ENCODE measurements around the gene SPG7. TPM values are rescaled to one million over a fixed set of nuclear protein-coding genes. Genes with fewer than 3 reads are reported as not detected.

SPG7 gene
- total RNA-seq (2021; ENCODE audit: unreplicated experiment), result 118 TPM
- 86.1 TPM for polyA plus RNA-seq (2012; ENCODE audit: insufficient read length)
- percentile 75 among the genes with signal in this experiment for Bru-seq, nascent RNA
- percentile 86 among the genes with signal in this experiment for BruChase-seq, experiment 1, labeled RNA remaining after a 2-hour chase
- percentile 87 among the genes with signal in this experiment for BruChase-seq, experiment 2, labeled RNA remaining after a 6-hour chase
- long read RNA-seq, full-length matches to known transcripts, result 132 of 217 reads
- long read RNA-seq, partial matches to known transcripts, result 47 of 217 reads
- long read RNA-seq, other reads (novel, unspliced or antisense), result 38 of 217 reads

DNA sequence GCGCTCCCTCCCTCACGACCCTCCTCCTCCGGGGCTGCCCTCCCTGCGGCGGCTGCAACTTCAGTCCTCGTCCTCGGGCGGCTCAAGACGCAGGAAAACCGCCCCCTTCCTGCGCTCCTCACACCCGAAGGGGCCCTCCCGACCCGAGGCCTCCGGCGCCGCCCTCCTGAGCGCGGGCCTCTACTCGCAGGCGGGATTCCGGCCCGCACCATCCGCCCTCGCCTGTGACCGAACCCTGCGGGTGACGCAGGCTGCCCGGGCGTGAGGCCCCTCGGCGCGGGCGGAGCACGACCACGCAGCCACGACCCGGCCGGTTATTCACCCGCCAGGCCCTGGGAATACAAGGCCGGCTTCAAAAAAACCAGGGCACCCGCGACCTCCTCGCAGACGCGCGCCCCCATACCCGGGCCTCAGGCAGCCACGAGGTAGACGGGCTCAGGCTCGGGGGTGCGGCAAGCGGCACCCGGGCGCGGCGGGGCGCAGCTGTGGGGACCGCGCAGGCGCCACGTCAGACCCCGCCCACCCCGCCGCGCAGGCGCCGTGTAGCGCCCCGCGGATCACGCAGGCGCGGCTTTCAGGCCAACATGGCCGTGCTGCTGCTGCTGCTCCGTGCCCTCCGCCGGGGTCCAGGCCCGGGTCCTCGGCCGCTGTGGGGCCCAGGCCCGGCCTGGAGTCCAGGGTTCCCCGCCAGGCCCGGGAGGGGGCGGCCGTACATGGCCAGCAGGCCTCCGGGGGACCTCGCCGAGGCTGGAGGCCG lies at the start of gene SPG7:
TSS of gene SPG7 (plus strand) at position 570 of the 757 bp plus-strand sequence. CDS start at position 585, 15 bp downstream.
- ChIA-PET POLR2A (interaction anchor here (0.5 to 0.7 kb wide), 2 partner anchors 17 to 185 kb away, joined by 3 read pairs; no protein-coding TSS in a partner anchor), CTCF (interaction anchor here (0.7 kb wide), 1 partner anchor 125 kb away, joined by 6 read pairs; no protein-coding TSS in a partner anchor)
- TF ChIP-seq POLR2AphosphoS5 (IDR thresholded peaks at IDR 0.05; ENCODE audit: low read depth, low read length) (peak; percentile 86), SIN3A (IDR thresholded peaks at IDR 0.05; ENCODE audit: borderline replicate concordance, insufficient read depth, low read depth, low read length) (0 out of 2 replicates have a peak, but pooled peaks have one; percentile 57), TCF7L2 (IDR thresholded peaks at IDR 0.05; ENCODE audit: low read depth, low read length) (no peak)
- TF ChIP-seq, protein P1, sequence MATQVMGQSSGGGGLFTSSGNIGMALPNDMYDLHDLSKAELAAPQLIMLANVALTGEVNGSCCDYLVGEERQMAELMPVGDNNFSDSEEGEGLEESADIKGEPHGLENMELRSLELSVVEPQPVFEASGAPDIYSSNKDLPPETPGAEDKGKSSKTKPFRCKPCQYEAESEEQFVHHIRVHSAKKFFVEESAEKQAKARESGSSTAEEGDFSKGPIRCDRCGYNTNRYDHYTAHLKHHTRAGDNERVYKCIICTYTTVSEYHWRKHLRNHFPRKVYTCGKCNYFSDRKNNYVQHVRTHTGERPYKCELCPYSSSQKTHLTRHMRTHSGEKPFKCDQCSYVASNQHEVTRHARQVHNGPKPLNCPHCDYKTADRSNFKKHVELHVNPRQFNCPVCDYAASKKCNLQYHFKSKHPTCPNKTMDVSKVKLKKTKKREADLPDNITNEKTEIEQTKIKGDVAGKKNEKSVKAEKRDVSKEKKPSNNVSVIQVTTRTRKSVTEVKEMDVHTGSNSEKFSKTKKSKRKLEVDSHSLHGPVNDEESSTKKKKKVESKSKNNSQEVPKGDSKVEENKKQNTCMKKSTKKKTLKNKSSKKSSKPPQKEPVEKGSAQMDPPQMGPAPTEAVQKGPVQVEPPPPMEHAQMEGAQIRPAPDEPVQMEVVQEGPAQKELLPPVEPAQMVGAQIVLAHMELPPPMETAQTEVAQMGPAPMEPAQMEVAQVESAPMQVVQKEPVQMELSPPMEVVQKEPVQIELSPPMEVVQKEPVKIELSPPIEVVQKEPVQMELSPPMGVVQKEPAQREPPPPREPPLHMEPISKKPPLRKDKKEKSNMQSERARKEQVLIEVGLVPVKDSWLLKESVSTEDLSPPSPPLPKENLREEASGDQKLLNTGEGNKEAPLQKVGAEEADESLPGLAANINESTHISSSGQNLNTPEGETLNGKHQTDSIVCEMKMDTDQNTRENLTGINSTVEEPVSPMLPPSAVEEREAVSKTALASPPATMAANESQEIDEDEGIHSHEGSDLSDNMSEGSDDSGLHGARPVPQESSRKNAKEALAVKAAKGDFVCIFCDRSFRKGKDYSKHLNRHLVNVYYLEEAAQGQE (IDR thresholded peaks at IDR 0.05; ENCODE audit: insufficient read depth in 1 of 2, low read depth in 2 of 2, low read length in 1 of 2), result no peak
- TF ChIP-seq, protein P2, sequence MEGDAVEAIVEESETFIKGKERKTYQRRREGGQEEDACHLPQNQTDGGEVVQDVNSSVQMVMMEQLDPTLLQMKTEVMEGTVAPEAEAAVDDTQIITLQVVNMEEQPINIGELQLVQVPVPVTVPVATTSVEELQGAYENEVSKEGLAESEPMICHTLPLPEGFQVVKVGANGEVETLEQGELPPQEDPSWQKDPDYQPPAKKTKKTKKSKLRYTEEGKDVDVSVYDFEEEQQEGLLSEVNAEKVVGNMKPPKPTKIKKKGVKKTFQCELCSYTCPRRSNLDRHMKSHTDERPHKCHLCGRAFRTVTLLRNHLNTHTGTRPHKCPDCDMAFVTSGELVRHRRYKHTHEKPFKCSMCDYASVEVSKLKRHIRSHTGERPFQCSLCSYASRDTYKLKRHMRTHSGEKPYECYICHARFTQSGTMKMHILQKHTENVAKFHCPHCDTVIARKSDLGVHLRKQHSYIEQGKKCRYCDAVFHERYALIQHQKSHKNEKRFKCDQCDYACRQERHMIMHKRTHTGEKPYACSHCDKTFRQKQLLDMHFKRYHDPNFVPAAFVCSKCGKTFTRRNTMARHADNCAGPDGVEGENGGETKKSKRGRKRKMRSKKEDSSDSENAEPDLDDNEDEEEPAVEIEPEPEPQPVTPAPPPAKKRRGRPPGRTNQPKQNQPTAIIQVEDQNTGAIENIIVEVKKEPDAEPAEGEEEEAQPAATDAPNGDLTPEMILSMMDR (IDR thresholded peaks at IDR 0.05), result no peak
- in situ Hi-C loops (cut with HindIII; ENCODE audit: low pct_unique_long_range_greater_than_20kb, low sequenced_read_pairs), result no loop called here
- intact Hi-C loops (cut with micrococcal nuclease; ENCODE audit: unreplicated experiment), result loop anchor here (10.0 kb wide), 1 partner anchor 173 kb away; no protein-coding TSS in a partner anchor
- ATAC-seq (peak; percentile 82), DNase-seq (ENCODE audit: low read depth, low spot score) (no peak)
- peaks cover 19% of the 10 kb centered on the region for H3K36me3 ChIP-seq (ENCODE audit: control insufficient read depth, insufficient read depth, low read length)
- H3K4me1 ChIP-seq (ENCODE audit: control insufficient read depth, insufficient read depth, low read length), result peaks cover 28% of the 10 kb centered on the region
- BruUV-seq (replicated peaks), result no TSS peak
- peak within 1 kb of the TSS; percentile 81 to 84 for H3K4me3 ChIP-seq (ENCODE audit: low read depth in 2 of 2, low read length in 2 of 2)
- H3K9me3 ChIP-seq (ENCODE audit: control insufficient read depth, insufficient read depth, low read depth, low read length), result no peaks in the 10 kb centered on the region
- H3K27ac ChIP-seq (ENCODE audit: low read length), result peak within 1 kb of the TSS; percentile 95
- no peaks in the 10 kb centered on the region for H3K27me3 ChIP-seq (ENCODE audit: control insufficient read depth, insufficient read depth, low read length)

DNA sequence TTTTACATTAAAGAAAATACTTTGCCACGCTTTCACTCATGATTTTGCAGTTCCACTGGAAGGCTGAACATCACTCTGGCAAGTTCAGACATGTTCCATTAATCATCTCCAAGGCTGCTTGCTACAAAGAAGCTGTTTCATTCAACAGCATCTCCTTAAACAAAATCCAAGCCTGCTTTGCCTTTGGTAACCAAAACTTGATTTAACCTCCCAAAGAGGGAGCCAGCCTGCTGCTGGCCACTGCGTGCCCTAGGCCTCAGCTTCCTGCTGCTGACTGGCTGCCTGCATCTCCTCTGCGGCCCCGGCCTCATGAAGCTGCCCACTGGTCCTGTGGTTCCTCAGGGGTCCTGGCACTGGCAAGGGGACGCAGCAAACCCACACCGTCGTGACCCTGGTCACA lies 49.7 kb upstream of the SPG7 start:
- no peaks in the 10 kb centered on the region for H3K36me3 ChIP-seq (ENCODE audit: control insufficient read depth, insufficient read depth, low read length)
- POLR2A ChIA-PET, result no interaction called here
- peaks cover 17% of the 10 kb centered on the region for H3K4me1 ChIP-seq (ENCODE audit: control insufficient read depth, insufficient read depth, low read length)
- H3K27me3 ChIP-seq (ENCODE audit: control insufficient read depth, insufficient read depth, low read length), result no peaks in the 10 kb centered on the region
- no peak for DNase-seq (ENCODE audit: low read depth, low spot score)
- H3K27ac ChIP-seq (ENCODE audit: low read length), result no peak overlapping the region
- ATAC-seq, result no peak
- TF ChIP-seq, protein P2 (IDR thresholded peaks at IDR 0.05), result no peak
- no peak for TF ChIP-seq SIN3A (IDR thresholded peaks at IDR 0.05; ENCODE audit: borderline replicate concordance, insufficient read depth, low read depth, low read length)
- no peak for TF ChIP-seq TCF7L2 (IDR thresholded peaks at IDR 0.05; ENCODE audit: low read depth, low read length)
- no peak for TF ChIP-seq POLR2AphosphoS5 (IDR thresholded peaks at IDR 0.05; ENCODE audit: low read depth, low read length)
- TF ChIP-seq, protein P1 (IDR thresholded peaks at IDR 0.05; ENCODE audit: insufficient read depth in 1 of 2, low read depth in 2 of 2, low read length in 1 of 2), result no peak
- in situ Hi-C loops (cut with HindIII; ENCODE audit: low pct_unique_long_range_greater_than_20kb, low sequenced_read_pairs) (no loop called here), intact Hi-C loops (cut with micrococcal nuclease; ENCODE audit: unreplicated experiment) (no loop called here)
- H3K9me3 ChIP-seq (ENCODE audit: control insufficient read depth, insufficient read depth, low read depth, low read length), result no peaks in the 10 kb centered on the region
- CTCF ChIA-PET, result no interaction called here
- BruUV-seq (replicated peaks), result no TSS peak
- no peak overlapping the region for H3K4me3 ChIP-seq (ENCODE audit: low read depth in 2 of 2, low read length in 2 of 2)
